HT1080 (cell line): ENCODE results near the gene TMEM176B. TPM values are rescaled to one million over a fixed set of nuclear protein-coding genes. Genes with fewer than 3 reads are reported as not detected.
"Not testable (repeated sequence)": the region's sequence is repeated elsewhere in the genome, so short reads cannot be mapped to it uniquely, and the experiment has no call there.

Source experiments
- DNase-seq: peaks from one replicate; pipeline ENCODE4 v3.0.0-alpha.2; 2015; ENCODE audit warnings: low read depth
- total RNA-seq: library from RNA; depleted of rRNA; stranded (reverse); fragments of >200 nt; shearing (Covaris generic); gene quantifications from 2 replicates; pipeline ENCODE4 v1.2.3, GENCODE V29; 2014

Gene TMEM176B
- total RNA-seq, 1 experiment from 2014 or later: not detected

- no peak for DNase-seq
Measured at GRCh38 chr7:150823484-150824126, 23.4 kb upstream of the TMEM176B start.

- no peak for DNase-seq
Measured at GRCh38 chr7:150823043-150823442, 22.9 kb upstream of the TMEM176B start.

GRCh38 chr7:150820578-150821198 lies 20.5 kb upstream of the TMEM176B start:
- no peak for DNase-seq

- DNase-seq: no peak
Measured at GRCh38 chr7:150820148-150820547, 20.0 kb upstream of the TMEM176B start.

GRCh38 chr7:150818971-150819370 lies 18.8 kb upstream of the TMEM176B start:
- no peak for DNase-seq

- no peak for DNase-seq
Measured at GRCh38 chr7:150814328-150815001, 14.3 kb upstream of the TMEM176B start.

GRCh38 chr7:150807616-150808438 lies 7.7 kb upstream of the TMEM176B start:
- not testable (repeated sequence) for DNase-seq

GRCh38 chr7:150806863-150807262 lies 6.7 kb upstream of the TMEM176B start:
- no peak for DNase-seq

- no peak for DNase-seq
Measured at GRCh38 chr7:150806454-150806853, 6.3 kb upstream of the TMEM176B start.

- no peak for DNase-seq
Measured at GRCh38 chr7:150805864-150806263, 5.7 kb upstream of the TMEM176B start.

GRCh38 chr7:150804802-150805201 lies 4.6 kb upstream of the TMEM176B start:
- no peak for DNase-seq

- no peak for DNase-seq
Measured at GRCh38 chr7:150803161-150803860, 3.1 kb upstream of the TMEM176B start.

- no peak for DNase-seq
Measured at GRCh38 chr7:150801946-150802771, 2.0 kb upstream of the TMEM176B start.

GRCh38 chr7:150801242-150801945 lies 1.2 kb upstream of the TMEM176B start:
- DNase-seq: no peak

GRCh38 chr7:150800581-150801241 lies 547 bp upstream of the TMEM176B start, which contains the start of gene TMEM176A:
Gene TMEM176A (plus strand): TSS chr7:150800769. CDS start chr7:150801551, 782 bp downstream.
- DNase-seq: no peak

- no peak for DNase-seq
Measured at GRCh38 chr7:150799156-150799555, 1.0 kb downstream of the TMEM176B start.

GRCh38 chr7:150797661-150798060 lies 2.5 kb downstream of the TMEM176B start:
- DNase-seq: no peak

GRCh38 chr7:150793569-150794238 lies 6.5 kb downstream of the TMEM176B start:
- peak; percentile 54 for DNase-seq
